GM18867 (cell line): ENCODE results near the gene TSNAXIP1.

Experiments used
- ATAC-seq: cut with Tn5 transposase; IDR thresholded peaks from one replicate; pipeline ENCODE4 v1.9.1; 2021; ENCODE audit warnings: mild to moderate bottlenecking, moderate library complexity; ENCODE audit not compliant: unreplicated experiment

The TSNAXIP1 gene

GRCh38 chr16:67782567-67783352 is 23.9 kb upstream of the TSNAXIP1 start:
- no peak for ATAC-seq

GRCh38 chr16:67783353-67783725 is 23.4 kb upstream of the TSNAXIP1 start:
- ATAC-seq = no peak

GRCh38 chr16:67786491-67786890 is 20.2 kb upstream of the TSNAXIP1 start:
- ATAC-seq = no peak

GRCh38 chr16:67790071-67790470 is 16.6 kb upstream of the TSNAXIP1 start:
- ATAC-seq = no peak

- ATAC-seq = no peak
Observed at GRCh38 chr16:67796099-67796718, 10.5 kb upstream of the TSNAXIP1 start.

GRCh38 chr16:67800338-67800926 is 6.3 kb upstream of the TSNAXIP1 start:
- ATAC-seq = no peak

GRCh38 chr16:67801241-67801640 is 5.4 kb upstream of the TSNAXIP1 start:
- ATAC-seq = no peak

GRCh38 chr16:67801883-67802282 is 4.8 kb upstream of the TSNAXIP1 start:
- ATAC-seq = no peak

GRCh38 chr16:67803894-67804293 is 2.8 kb upstream of the TSNAXIP1 start:
- ATAC-seq = no peak

GRCh38 chr16:67804853-67805542 is 1.7 kb upstream of the TSNAXIP1 start:
- ATAC-seq = no peak

GRCh38 chr16:67805718-67806427 is 816 bp upstream of the TSNAXIP1 start:
- ATAC-seq = peak; percentile 0

- no peak for ATAC-seq
Observed at GRCh38 chr16:67807148-67807682, 526 bp downstream of the TSNAXIP1 start.

- no peak for ATAC-seq
Observed at GRCh38 chr16:67811899-67812298, 5.2 kb downstream of the TSNAXIP1 start.

GRCh38 chr16:67814567-67814966 is 7.9 kb downstream of the TSNAXIP1 start:
- no peak for ATAC-seq

GRCh38 chr16:67820608-67821259 is 14.0 kb downstream of the TSNAXIP1 start:
- ATAC-seq = no peak

- ATAC-seq = no peak
Observed at GRCh38 chr16:67822511-67822910, 15.8 kb downstream of the TSNAXIP1 start.

GRCh38 chr16:67825119-67825518 is 18.4 kb downstream of the TSNAXIP1 start:
- ATAC-seq = no peak

- ATAC-seq = no peak
Observed at GRCh38 chr16:67825906-67826305, 19.2 kb downstream of the TSNAXIP1 start.

GRCh38 chr16:67828651-67829050 is 22.0 kb downstream of the TSNAXIP1 start:
- no peak for ATAC-seq

- ATAC-seq = no peak
Observed at GRCh38 chr16:67833030-67833414, 26.3 kb downstream of the TSNAXIP1 start.
